G401.6 (cell line): Measurements from ENCODE around the gene ARMC9.
"Not testable (repeated sequence)": the region's sequence is repeated elsewhere in the genome, so short reads cannot be mapped to it uniquely, and the experiment has no call there.

Source experiments
- FAIRE-seq: peaks from 2 replicates; lab custom pipeline; 2012; peaks lifted over from hg19 to GRCh38; lab: Jason Lieb, UNC

Gene ARMC9

DNA sequence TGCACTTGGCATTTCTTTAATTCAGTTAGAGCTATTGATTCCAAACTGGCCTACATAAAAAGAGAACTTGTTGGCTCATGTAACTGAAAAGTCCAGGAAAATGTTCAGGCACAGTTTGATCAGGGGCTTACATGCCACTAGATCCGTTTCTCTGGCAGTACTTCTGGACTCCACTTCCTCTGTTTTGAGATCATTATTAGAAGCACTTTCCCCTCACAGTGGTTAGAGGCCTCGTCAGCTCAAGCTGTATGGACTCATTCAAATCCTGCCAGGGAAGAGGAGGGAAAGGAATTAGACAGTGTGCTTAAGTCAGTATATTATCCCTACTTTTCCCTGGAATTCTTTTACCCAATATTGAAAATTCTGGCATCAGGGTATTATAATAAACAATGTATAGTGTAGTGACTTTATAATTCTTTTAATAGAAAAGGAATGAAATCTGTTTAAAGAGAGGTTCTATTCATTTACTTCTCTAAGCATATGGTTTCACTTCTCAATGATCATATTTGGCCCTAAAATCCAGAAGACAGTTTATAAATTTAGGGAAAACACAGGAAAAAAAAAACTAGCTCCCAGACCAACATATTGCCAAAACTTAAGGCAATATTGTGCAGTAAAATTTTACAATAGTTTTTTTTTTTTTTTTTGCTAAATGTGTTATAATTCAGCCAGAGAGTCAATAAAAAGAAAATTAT lies 92.0 kb downstream of the ARMC9 start:
- FAIRE-seq, result no peak

DNA sequence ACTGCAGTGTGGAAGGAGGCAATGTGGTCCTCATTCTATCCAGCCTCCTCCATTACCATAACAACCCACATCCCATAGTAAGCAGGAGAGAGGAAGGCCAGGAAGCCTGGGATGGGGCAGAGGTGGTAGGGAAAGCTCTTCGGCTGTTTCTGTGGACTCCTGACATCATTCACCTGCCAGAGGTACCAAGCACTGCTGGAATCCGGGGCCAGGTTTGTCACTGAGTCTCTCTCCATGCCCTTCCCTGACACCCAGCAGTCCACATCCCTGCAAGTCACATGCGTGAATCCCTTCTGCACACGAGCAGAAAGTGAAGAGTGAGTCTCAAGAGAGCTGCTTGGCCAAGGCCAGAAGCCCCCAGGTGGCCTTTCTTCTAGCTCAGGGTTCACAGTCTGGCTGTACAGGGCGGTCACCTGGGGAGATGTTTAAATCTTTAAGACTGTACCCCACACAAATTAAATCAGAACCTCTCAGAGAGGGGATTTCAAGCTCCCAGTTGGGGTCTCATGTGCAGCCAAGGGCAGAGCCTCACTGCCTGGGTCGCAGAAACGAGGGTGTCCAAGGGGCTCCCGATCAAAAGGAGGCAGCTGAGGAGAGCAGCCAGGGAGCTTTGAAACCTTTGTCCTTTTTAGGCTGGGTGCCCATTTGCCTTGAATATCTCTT lies 94.2 kb downstream of the ARMC9 start:
- FAIRE-seq, result no peak

DNA sequence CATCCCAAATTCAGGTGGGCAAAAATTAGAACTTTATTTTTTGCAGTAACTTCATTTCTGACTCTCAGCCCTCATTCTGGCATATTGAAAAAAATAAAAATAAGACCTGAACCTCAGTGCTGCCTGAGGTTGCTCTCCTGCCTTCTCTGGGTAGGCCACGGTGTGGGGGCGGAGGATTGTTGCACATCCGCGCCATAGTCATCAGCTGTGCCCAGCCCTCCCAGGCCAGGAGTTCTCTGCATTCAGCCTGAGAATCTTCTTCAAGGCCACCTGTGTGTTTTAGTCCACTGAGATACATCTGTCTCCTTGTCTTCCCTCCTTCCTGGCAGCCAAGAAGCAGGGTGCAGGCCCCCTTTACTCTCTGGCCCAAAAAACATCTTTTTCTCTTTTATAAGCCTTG lies 94.7 kb downstream of the ARMC9 start:
- no peak for FAIRE-seq

DNA sequence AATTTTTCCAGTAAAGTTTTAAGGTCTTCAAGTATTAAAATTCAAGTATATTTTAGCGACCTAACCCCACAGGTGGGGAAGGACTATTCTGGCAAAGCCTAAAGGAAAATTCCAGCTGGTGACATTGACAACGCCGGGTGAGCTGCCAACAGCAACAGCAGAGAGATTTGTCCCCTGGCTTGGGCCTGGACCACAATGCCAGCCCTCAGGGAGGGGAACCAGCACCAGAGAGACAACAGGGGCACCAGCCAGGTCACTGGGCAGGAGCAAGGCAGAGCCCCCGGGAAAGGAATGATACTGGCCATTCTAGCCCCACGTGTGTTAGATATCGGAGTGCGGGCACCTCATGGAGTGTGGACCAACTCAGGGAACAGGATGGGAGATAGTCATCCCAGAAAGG lies 95.7 kb downstream of the ARMC9 start:
- FAIRE-seq, result no peak

DNA sequence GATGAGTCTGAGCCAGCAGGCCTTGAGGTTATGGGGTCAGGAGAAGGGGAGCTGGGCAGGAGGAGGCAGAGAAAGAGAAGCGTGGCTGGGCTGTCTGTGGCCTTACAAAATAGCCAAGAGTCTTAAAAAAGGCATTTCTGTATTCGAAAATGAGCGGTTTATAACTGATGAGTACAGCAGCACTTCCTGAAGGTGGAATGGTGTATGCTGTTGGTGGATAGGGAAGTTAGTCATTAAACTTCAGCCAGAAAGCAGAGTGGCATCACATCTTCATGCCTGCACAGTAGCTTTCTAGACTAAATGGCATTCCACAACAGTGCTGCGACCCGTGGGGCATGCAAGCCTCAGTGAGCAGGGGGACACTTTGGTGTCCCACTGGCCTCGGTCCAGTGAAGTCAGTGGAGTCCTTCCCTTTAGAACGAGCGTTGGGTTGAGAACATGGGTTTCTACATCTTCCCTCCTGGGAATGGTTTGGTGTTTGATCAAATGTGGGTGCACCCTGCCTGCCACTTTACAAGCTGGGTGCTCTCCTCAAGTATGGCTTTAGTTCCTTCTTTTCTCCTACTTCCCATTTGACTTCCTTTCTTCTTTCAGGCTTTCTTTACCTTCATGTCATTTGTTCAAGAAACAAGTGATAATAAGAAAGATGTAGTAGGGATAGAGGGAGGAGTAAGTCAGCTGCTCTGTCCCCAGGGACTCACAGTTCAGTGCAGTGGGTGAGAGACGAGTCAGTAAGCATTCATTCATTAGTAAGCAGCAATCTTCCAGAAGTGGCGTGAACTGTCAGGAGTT lies 96.3 kb downstream of the ARMC9 start:
- FAIRE-seq, result no peak

DNA sequence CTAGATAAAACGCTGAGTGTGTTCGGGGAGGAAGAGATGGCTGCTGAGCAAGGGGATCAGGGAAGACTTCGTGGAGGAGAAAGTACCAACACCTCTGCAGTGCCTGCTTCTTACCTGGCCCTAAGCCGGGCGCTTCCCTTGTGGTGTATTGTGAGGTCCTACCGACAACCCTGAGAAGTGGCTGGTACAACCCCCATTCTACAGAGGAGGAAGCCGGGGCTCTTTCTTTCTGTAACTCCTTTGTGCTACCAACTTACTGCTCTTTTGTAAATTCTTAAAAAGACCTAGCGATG lies 96.9 kb downstream of the ARMC9 start:
- no peak for FAIRE-seq

- FAIRE-seq, result no peak
These were observed 98.1 kb downstream of the ARMC9 start for GRCh38 chr2:231296401-231296974.

GRCh38 chr2:231297108-231297908 lies 98.9 kb downstream of the ARMC9 start:
- no peak for FAIRE-seq

GRCh38 chr2:231298091-231298490 lies 99.7 kb downstream of the ARMC9 start:
- FAIRE-seq, result no peak

DNA sequence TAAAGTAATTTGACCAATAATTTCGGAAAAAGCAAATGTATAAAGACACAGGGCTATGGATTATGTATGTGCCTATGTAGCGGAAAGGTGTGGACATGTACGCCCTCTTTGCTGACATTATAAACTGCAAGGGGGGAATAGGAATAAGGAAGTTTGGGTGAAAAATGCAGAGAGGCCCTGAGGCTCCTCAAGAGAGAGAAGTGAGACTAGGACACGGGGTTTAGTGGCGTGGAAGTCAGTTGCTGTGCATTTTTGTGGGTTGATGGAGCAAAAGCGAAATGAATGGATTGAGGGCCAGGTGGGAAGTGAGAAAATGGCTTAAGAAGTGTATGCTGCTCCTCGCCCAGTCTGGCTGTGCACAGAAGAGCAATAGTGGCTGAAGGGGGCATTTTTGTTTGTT lies 100.8 kb downstream of the ARMC9 start:
- FAIRE-seq, result no peak

GRCh38 chr2:231300020-231300721 lies 101.7 kb downstream of the ARMC9 start:
- FAIRE-seq, result no peak

GRCh38 chr2:231300722-231301076 lies 102.3 kb downstream of the ARMC9 start:
- FAIRE-seq, result no peak

DNA sequence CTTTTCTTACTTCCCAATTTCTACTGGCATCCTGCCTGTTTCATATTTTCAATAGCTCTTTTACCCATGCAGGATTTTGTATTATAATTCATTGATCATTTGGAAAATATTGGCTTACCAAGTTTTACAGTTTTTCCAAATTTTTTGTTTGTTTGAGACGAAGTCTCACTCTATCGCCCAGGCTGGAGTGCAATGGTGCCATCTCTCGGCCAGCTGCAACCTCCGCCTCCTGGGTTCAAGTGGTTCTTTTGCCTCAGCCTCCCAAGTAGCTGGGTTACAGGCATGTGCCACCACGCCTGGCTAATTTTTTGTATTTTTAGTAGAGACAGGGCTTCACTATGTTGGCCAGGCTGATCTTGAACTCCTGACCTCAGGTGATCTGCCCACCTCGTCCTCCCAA lies 105.8 kb downstream of the ARMC9 start:
- FAIRE-seq, result not testable (repeated sequence)

DNA sequence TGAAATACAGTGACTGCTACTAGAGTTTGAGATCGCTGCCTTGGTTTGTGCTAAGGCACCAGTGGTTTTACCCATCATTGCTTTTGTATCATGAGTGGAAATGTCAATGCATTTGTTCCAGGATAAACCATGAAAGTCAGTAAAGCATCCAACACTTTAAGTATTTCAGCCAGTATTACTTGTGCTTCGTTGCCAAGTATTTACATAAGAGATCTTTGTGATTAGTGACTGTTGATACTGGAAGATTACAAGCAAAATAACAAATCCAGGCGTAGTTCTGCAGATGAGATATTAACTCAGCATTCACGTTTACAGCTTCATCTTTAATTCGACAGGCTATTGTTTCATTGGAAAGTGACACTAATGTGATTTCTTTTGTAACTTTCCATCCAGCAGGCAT lies 106.8 kb downstream of the ARMC9 start:
- FAIRE-seq, result no peak

- FAIRE-seq, result no peak
These were observed 108.5 kb downstream of the ARMC9 start for GRCh38 chr2:231306791-231307393.

DNA sequence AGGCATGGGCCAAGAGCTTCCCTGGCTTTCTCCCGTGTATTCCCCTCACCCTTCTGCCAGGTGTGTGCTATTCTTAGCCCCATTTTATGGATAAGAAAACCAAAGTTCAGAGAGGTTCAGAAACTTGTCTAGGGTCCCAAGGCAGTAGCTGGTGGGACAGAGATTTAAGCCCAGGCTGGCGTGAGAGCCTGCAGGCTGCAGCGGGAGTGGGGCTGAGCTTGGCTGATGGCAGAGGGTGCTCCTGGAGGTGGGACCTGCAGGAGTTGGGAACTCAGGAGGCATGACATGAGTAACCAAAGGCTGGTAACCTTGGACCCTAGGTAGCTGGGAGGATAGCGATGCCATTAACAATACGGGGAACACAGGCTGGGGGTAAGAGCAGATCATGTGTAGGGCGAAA lies 109.8 kb downstream of the ARMC9 start:
- no peak for FAIRE-seq

DNA sequence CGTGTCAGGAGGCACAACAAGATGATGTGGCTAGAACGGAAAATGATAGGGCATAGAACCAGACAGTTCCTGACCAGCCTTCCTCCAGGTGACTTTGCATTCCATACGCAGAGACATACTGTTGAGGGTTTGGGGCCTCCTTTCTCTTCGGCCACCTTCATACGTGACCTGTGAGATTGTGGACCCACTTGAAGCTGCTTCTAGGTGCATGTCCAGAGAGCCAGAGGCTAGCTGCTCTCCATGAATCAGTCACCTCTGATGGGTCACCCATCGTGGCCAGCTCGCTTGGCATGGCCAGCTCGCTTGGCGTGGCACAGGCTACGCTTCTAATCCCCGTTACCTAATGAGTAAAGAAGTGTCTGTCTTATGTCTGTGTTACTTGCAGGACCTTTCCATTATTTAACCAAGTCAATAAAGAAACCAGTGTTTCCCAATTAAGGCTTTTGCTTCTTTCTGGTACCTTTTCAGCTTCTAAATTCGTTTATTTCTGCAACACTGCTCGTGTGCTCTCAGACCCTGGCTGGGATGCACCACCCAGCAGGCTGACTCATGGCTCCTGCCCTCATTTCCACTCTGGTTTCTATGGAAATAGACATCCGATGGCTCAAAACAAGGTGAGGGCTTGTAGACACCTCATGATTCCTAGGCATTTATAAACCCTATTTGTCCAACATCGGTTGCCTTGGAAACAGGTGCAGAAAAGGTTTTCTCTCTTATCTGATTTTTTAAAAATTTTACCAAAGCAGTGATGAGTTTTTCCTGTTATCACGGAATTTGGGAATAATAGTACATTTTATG lies 110.4 kb downstream of the ARMC9 start:
- FAIRE-seq, result no peak

GRCh38 chr2:231312066-231312465 lies 113.6 kb downstream of the ARMC9 start:
- FAIRE-seq, result no peak

GRCh38 chr2:231315896-231316295 lies 117.5 kb downstream of the ARMC9 start:
- no peak for FAIRE-seq

- no peak for FAIRE-seq
These were observed 119.1 kb downstream of the ARMC9 start for GRCh38 chr2:231317579-231317978.

DNA sequence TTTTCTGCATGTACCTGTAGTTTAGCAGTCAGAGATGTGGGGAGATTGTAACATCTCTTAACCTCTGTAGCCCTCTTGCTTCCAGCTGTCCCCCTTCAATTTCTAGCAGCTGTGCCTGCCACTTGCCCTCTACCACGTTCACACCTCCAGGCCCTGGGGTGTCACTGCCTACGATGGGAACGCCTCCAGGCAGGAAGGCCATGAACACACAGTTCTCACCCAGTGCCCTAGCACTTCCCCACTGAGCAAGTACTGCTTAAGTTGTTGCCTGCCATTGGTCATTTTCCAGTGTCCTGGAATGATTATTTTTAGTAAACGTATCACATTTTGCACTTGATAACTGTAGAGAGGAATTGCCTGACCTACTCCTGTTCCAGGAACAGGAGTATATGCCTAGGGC lies 120.0 kb downstream of the ARMC9 start:
- no peak for FAIRE-seq
